Endothelial cell of hepatic sinusoid (primary cell): ENCODE measurements around the gene AGAP6.
"Not testable (repeated sequence)": the region's sequence is repeated elsewhere in the genome, so short reads cannot be mapped to it uniquely, and the experiment has no call there.

Experiments
- in situ Hi-C: cut with HindIII; loops from 2 replicates; pipeline ENCODE4 v1.10.0; 2017; ENCODE audit warnings: low sequenced_read_pairs

The AGAP6 gene

DNA sequence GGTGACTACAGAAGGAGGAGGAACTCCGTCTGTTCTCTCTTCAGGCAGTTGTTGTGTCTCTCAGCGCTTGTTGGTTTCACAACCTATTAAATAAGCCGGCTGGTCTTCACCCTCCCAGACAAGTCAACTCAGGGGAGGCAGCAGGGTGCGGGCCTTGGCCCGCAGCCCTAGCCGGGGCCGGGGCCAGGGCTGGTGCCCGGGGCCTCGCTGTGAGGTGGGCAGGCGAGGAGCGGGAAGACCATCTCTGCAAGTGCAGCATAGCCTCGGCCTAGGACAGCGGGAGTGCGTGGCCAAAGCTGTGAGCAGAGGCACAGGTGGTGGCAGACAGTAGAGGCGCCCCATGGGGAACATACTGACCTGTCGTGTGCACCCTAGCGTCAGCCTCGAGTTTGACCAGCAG lies at the start of gene AGAP6:
Gene AGAP6, plus strand, starts transcription at position 31 of the 400 bp plus-strand sequence. Its CDS starts 310 bp downstream, at position 341.
- in situ Hi-C loops, result not testable (repeated sequence)

DNA sequence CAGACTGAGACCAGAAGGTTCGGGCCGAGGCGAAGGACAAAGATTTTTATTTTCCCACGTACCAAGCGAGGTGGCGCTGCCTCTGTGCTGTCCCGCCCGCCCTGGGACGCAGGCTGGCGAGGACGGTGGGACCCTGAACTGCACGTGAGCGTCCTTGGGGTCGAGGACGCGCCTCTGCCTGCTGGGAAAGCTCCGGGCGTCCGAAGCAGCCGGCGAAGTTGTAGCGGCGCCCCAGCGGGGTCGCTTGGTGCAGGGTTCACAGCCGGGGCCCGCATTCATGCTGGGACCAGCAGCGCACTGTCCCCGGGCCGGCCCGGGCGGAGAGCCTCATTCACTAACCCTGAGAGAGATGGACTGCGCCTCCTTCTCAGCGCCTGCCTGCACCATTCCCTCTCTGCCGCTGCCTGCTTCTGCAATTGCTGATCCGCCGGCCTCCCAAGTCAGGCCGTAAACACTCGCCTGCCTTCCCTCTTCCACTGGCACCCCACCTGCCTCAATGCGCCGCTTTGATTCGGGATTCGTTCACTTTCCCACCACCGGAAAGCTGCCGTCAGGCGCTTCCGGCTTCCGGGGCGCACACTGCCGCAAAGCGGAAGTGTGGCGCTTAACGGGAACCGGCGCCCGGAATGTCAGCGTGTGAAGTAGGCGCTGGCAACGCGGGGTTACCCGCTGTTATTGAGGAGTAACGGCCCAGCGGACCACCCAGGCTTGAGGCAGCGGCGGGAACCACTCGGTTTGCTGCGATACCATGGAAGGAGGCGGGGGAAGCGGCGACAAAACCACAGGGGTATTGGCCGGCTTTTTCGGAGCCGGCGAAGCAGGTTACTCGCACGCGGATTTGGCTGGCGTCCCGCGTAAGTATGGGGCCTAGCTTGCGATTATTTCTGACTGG lies 46.5 kb upstream of the AGAP6 start, which contains the start of the genes PARG and TIMM23B:
Gene PARG, minus strand, starts transcription at position 581 of the 892 bp plus-strand sequence. Its CDS starts 302 bp downstream, at position 279.
Gene TIMM23B, plus strand, starts transcription at position 607 of the 892 bp plus-strand sequence. Its CDS starts 142 bp downstream, at position 749.
- in situ Hi-C loops, result not testable (repeated sequence)

DNA sequence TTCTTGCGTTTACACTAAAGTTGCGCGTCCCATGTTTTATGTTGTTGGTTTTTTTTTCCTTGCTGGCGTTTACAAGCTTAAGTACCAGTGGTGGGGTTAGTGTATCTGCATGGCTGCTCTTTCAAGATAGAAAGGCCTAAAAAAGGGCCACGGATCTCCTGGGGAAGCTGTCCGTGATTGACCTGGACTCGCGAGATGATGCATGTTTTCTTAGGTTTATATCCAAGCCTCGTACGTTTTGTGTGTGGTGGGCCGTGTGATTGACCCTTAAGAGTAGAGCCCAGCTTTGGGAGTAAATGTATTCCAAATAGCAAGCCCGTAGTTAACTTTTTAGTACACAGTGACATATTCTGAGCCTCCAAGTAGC lies 45.9 kb upstream of the AGAP6 start:
- in situ Hi-C loops, result not testable (repeated sequence)

DNA sequence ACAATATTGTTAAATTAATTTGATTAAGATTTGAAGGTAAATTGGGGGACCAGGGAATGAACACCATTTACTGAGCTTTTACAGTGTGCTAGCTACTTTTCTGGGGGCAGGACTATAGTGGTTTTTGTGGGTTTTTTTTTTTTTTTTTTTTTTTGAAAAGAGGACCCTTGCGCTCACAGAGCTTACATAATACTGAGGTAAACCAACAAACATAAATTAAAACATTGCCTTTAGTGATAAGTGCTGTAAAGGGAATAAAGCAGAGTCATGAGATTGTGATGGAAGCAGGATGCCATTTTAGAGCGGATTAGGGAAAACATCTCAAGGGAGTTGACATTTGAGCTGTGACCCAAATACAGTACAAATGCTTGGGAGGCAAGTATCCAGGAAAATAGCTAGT lies 44.6 kb upstream of the AGAP6 start:
- in situ Hi-C loops, result not testable (repeated sequence)

DNA sequence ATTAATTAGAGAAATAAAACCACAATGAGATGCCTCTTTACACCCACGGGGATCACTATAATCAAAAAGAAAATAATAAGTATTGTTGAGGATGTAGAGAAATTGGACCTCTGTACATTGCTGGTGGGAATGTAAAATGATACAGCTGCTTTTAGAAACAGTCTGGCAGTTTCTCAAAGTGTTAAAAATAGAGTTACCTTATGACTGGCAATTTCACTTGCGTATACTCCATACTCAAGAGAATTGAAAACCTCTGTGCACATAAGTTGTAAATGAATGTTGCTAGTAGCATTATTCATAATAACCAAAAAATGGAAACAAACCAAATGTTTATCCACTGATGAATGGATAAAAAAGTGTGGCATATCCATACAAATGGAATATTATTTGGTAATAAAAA lies 40.1 kb upstream of the AGAP6 start:
- in situ Hi-C loops, result not testable (repeated sequence)

DNA sequence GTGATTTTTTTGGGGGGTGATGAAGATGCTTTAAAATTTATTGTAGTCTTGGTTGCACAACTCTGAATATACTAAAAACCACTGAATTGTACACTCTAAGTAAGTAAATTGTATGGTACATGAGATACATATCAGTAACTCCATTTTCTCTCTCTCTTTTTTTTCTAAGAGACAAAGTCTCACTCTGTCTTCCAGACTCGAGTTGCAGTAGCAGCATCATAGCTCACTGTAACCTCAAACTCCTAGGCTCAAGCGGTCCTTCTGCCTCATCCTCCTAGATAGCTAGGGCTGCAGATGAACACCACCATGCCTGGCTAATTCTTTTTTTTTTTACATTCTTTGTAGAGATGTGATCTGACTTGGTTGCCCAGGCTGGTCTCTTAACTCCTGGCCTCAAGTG lies 39.5 kb upstream of the AGAP6 start:
- in situ Hi-C loops, result not testable (repeated sequence)

DNA sequence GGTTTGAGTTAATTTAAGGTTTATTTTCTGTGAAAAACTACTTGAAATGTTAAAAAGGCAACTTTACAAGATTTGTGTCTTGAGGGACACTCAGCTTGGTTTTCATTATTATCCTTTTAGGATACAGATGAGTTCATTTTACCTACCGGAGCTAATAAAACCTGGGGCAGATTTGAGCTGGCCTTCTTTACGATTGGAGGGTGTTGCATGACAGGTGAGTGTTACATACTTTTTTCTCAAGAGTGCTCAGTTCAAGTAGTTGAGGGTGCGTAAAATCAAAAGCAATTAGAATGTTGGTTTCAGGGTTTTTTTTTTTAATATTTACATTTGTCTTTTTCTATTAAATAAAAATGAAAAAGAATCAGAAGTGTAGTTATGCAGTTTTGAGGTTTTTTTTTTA lies 36.2 kb upstream of the AGAP6 start:
- in situ Hi-C loops, result not testable (repeated sequence)

DNA sequence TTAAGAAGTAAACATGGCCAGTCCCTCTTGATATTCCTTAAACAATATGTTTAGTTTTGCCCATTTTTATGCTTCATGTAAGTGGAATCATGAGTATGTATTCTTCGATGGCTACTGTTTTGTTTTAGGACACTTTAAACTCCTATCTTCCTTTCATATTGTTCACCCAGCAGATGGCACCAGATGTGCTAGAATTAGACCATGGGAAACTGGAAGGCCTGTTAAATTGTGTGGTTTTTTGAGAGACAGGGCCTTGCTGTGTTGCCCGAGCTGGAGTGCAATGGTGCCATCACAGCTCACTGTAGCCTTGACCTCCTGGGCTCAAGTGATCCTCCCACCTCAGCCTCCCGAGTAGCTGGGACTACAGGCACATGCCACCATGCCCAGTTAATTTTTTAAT lies 35.1 kb upstream of the AGAP6 start:
- in situ Hi-C loops, result not testable (repeated sequence)

DNA sequence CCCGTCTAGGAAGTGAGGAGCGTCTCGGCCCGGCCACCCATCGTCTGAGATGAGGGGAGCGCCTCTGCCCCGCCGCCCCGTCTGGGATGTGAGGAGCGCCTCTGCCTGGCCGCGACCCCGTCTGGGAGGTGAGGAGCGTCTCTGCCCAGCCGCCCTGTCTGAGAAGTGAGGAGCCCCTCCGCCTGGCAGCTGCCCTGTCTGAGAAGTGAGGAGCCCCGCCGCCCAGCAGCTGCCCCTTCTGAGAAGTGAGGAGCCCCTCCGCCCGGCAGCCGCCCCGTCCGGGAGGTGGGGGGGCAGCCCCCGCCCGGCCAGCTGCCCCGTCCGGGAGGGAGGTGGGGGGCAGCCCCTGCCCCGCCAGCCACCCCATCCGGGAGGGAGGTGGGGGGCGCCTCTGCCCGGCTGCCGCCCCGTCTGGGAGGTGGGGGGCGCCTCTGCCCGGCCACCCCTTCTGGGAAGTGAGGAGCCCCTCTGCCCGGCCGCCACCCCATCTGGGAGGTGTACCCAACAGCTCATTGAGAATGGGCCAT lies 17.8 kb upstream of the AGAP6 start:
- in situ Hi-C loops, result not testable (repeated sequence)

DNA sequence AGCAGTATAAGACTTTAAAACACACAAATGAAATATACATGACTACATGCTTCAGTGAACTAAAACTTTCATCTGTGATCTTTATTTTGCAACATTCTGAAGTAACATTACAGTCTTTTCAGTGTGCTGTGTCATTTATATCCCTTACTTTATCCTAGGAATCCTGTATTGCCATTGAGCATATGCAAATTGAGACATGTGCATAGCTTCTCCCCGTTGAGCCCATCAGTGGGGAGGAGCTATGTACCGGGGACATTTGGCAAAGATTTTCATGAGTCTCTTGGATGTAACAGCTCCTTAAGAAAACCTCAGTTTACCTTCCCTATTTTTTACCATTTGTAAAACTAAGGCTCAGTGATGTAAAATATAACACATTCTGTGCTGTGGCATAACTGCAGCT lies 16.7 kb upstream of the AGAP6 start:
- in situ Hi-C loops, result not testable (repeated sequence)

DNA sequence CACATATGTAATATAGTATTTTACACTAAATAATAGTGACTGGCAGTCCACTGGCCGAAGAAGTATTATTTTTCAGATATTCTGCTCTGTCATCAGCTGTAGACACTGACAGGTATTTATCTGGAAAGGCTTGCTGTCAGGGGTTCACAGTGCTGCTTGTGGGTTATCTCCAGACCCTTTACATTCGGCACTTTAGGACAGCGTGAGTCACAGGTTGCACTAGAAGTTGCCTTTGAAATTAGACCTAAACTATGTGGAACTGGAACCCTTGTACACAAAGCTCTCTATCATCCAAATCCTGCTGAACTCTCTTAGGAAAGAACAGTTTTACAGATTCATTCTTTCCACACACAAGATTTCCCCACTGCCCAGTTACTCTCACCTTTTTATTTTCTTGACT lies 16.1 kb upstream of the AGAP6 start:
- in situ Hi-C loops, result not testable (repeated sequence)

DNA sequence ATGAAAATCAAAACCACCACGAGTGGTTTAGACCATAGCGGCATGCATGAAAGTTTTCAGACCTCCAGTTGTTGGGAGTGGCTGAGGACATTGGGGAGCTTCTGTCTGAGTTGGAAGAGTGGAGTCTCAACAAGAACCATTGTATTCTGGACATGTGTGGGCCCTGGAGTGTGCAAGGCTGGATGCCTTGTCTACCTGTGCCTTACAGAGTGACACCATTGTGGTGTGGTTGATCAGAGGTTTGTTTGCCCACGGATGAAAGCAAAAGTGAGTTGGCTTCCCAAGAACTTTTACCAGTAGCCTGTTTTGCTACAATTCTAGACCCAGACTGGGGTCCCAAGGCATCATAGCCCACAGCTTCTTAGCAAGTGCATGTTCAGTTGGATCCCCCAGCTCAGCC lies 10.4 kb upstream of the AGAP6 start:
- in situ Hi-C loops, result not testable (repeated sequence)

DNA sequence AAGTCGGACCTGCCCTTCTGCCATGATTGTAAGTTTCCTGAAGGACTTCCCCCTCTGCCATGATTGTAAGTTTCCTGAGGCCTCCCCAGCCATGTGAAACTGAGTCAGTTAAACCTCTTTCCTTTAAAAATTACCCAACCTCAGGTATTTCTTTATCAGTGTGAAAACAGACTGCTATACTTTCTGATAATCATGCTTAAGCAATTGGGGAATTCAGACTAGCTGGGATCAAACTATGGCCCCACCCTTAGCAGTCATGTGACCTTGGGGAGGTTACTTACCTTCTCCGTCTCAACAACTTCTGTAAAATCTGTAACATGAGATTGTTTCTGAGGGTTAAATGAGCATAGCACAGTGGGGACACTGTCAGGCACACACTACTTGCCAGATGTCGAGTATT lies 999 bp upstream of the AGAP6 start:
- in situ Hi-C loops, result not testable (repeated sequence)

DNA sequence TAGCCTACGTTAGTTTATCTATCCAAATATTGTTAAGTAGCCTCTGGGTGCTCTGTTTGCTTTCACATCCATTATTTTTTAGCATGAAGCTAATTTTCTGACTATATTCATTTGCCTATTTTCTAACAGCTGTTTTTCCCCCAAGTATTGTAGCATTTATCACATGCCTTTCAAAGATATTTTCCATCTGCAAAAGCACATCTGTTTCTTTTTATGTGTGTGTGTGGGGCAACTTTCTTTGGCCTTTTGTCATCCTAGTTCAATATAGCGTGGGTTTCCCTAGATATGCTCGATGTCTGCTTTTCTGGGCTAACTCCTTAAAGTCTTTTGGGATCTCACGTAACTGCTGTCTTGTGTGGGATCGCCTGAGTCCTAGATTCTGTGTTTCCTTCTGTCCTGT lies 7.1 kb downstream of the AGAP6 start:
- in situ Hi-C loops, result not testable (repeated sequence)

DNA sequence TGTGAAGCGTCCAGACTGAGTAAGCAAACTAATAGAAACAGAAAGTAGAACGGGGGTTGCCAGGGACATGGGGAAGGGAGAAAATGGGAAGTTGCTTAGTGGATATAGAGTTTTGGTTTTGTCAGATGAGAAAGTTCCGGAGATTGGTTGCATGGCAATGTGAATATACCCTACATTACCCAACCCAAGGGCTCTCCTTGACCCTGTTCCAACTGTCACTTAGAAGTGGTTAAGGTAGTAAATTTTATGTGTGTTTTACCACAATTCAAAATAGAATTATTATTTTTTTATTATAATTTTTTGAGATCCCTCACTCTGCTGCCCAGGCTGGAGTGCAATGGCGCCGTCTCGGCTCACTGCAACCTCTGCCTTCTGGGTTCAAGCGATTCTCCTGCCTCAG lies 25.8 kb downstream of the AGAP6 start:
- in situ Hi-C loops, result not testable (repeated sequence)

DNA sequence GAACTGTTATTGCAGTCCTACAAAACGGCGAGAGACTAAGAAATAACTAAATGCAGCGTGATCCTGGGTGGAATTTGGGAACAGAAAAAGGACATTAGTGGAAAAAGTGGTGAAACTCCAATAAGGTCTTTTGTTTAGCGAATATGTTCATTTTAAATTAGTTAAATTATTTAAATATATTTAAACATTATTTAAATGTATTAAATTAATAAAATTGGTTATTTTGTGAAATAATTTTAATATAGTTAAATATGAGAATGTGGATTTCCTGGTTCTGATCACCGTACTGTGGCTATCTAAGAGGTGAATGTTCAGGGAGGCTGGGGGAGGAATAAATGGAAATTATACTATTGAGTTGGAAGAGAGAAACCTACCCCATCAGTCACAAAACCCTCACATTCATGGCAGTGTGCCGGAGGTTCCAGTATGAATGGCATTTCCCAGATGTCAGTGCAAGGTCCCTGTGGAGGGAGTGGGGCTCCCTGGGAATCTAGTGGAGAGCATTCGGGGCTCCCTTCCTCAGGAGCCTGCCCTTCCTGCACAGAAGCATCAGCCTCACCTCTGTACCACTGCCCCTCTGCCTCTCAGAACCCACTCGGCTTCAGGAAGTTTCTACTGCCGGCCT lies 27.5 kb downstream of the AGAP6 start:
- in situ Hi-C loops, result not testable (repeated sequence)

DNA sequence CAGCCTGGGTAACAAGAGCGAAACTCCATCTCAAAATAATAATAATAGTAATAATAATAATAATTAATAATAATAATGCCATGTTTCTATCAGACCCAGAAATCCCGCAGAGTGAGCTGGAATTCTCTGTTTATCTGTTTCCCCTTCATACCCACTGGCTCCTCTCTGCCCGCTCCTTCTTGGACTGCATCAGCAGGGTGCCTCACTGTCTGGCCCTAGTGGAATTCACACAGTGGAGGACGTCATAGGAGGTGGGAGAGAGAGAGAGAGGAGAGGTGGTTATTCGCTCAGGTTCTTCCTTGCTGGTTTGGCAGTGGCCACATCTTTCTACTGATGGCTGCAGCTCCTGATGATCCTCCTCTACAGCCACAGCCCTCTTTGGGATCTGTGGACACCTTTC lies 28.7 kb downstream of the AGAP6 start:
- in situ Hi-C loops, result not testable (repeated sequence)

DNA sequence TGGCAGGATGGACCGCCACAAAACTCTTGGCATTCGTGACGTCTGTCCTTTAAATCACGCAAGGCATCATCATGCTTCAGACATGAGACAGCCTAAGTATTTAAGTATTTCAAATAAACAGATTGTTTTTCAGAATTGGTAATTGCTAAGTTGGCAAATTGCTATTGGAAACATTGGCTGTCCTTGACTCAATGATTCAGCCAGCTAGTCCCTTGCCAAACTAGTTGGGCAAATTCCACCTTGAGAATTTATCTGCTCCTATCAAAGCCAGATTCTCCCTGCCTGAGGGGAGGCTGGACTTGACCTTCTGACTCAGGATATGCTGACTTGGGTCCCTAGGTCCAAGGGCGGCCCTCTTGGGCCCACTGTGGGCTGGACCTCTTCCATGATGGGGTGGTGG lies 29.4 kb downstream of the AGAP6 start:
- in situ Hi-C loops, result not testable (repeated sequence)

DNA sequence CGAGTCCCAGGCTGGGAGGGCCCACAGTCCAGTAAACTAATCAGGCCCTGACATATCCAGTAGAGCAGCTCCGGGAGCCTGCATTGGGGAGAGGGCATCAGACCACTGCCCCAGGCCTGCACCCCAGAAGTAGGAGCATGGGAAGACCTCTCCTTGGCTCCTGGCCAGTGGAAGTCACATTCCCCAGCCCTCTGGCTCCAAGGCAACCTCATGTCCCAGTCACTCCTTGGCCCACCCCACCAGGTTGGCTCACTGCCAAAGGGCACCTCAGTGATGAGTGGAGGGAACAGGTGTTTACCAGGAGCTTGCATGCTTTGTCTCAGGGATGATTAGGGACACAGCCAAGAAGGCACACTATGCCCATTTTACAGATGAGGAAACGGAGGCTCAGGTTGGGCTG lies 31.1 kb downstream of the AGAP6 start:
- in situ Hi-C loops, result not testable (repeated sequence)

DNA sequence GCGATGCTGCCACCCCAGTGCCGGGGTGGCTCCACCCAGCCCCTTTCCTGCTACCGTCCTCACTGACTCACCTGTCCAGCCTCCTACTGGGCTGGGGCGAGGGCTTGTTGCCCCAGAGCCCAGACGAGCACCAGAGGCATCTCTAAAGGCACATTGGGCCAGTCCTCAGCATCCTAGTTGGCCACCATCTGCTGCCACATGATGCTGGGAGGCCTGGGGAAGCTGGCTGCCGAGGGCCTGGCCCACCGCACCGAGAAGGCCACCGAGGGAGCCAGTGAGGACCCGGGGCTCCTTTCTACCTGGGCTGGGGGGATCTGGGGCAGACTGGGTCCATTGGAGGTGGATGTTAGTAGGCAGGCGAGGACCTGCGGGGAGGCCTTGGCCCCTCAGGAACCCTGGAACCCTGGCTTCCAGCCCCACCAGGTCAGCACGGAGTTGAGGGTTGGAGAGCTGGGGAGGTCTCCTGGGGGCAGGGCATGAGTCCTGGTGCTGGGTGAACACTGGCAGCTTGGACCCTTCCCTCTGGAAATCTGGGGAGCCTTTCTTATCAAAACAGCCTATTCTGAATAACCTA lies 32.3 kb downstream of the AGAP6 start:
- in situ Hi-C loops, result not testable (repeated sequence)

DNA sequence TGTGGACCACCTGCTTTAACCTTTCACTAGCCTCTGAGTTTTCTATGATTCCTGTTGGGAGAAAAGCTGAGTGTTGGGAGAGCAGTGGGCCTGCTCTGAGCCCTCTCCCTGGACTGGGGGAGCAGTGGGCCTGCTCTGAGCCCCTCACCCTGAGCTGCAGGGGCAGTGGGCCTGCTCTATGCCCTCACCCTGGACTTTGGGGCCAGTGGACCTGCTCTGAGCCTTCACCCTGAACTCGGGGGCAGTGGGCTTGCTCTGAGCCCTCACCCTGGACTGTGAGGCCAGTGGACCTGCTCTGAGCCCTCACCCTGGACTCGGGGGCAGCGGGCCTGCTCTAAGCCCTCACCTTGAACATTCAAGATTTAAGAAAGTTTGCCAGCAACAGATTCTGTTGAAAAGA lies 33.4 kb downstream of the AGAP6 start:
- in situ Hi-C loops, result no loop called here
